Caco-2 (cell line): ENCODE results near the gene CLCF1. TPM values are rescaled to one million over a fixed set of nuclear protein-coding genes. Genes with fewer than 3 reads are reported as not detected.

Experiments
- BruUV-seq: library from RNA; stranded (reverse); fragments of 400-500 nt; replicated peaks from 2 replicates; lab custom pipeline; 2021; lab: Mats Ljungman, UMichigan
- CTCF ChIA-PET: fragments of 300-600 bp; sonication (Branson Sonifier 250); formaldehyde crosslinking; loops from one replicate; lab custom pipeline; 2022; ENCODE audit warnings: antibody characterized with exemption; lab: Charles Lee
- POLR2A ChIA-PET: fragments of 300-600 bp; sonication (Branson Sonifier 250); formaldehyde crosslinking; loops from one replicate; lab custom pipeline; 2022; ENCODE audit warnings: antibody characterized with exemption; lab: Charles Lee
- DNase-seq, 2 experiments: peaks; one replicate each; pipeline versions ENCODE4 v3.0.0 to v3.0.0-alpha.2; 2020 to 2022
- H3K27me3 ChIP-seq: replicated peaks from 2 replicates; pipeline ENCODE4 v1.6.0; 2011; ENCODE audit warnings: low read length; ENCODE audit not compliant: control insufficient read depth, insufficient read depth
- H3K36me3 ChIP-seq: 2 replicates; pipeline ENCODE4 v1.5.1; 2011; ENCODE audit warnings: low read length; ENCODE audit not compliant: control insufficient read depth, insufficient read depth
- H3K4me1 ChIP-seq: fragments of 250-450 bp; sonication (Bioruptor Pico); 2 replicates; pipeline ENCODE4 v1.5.1; 2020; ENCODE audit warnings: mild to moderate bottlenecking
- H3K4me3 ChIP-seq: 2 replicates; pipeline ENCODE4 v1.5.1; 2011; ENCODE audit warnings: low read depth, mild to moderate bottlenecking, control low read depth, low read length
- H3K9me3 ChIP-seq: fragments of 250-450 bp; sonication (Bioruptor Pico); 2 replicates; pipeline ENCODE4 v1.5.1; 2020; ENCODE audit warnings: mild to moderate bottlenecking, moderate library complexity
- H3K27ac Mint-ChIP-seq: one replicate; pipeline ENCODE4 v1.8.0; 2022; ENCODE audit warnings: mixed read lengths; ENCODE audit not compliant: unreplicated experiment
- H3K27me3 Mint-ChIP-seq: one replicate; pipeline ENCODE4 v1.8.0; 2022; ENCODE audit warnings: mixed read lengths; ENCODE audit not compliant: insufficient read depth, unreplicated experiment
- H3K36me3 Mint-ChIP-seq: one replicate; pipeline ENCODE4 v1.8.0; 2022; ENCODE audit warnings: mild to moderate bottlenecking, mixed read lengths; ENCODE audit not compliant: insufficient read depth, unreplicated experiment
- H3K4me1 Mint-ChIP-seq: one replicate; pipeline ENCODE4 v1.8.0; 2022; ENCODE audit warnings: low read depth, mixed read lengths; ENCODE audit not compliant: unreplicated experiment
- H3K4me3 Mint-ChIP-seq: one replicate; pipeline ENCODE4 v1.8.0; 2022; ENCODE audit warnings: mild to moderate bottlenecking, moderate library complexity, mixed read lengths; ENCODE audit not compliant: unreplicated experiment
- H3K9me3 Mint-ChIP-seq: one replicate; pipeline ENCODE4 v1.8.0; 2022; ENCODE audit warnings: mixed read lengths; ENCODE audit not compliant: unreplicated experiment
- intact Hi-C: fragments of 100-400 bp; cut with micrococcal nuclease; formaldehyde crosslinking; loops from one replicate; pipeline ENCODE4 v1.10.0; 2022; ENCODE audit not compliant: unreplicated experiment
- total RNA-seq: library from RNA; stranded (reverse); gene quantifications from 2 replicates; pipeline ENCODE4 v1.2.3, GENCODE V29; 2022
- TF ChIP-seq, protein P1 (sequence below), 2 experiments: fragments of 200-600 bp in 1 of 2; IDR thresholded peaks; 1 replicate in 1 of 2; 2 replicates in 1 of 2; pipeline versions ENCODE4 v1.5.1 to v1.8.0; 2011 to 2022; ENCODE audit warnings: antibody characterized with exemption in 1 of 2, control low read depth in 1 of 2, inconsistent platforms in 1 of 2, low read depth in 1 of 2, low read length in 1 of 2, mild to moderate bottlenecking in 1 of 2, moderate library complexity in 1 of 2; ENCODE audit not compliant: insufficient read depth in 1 of 2, severe bottlenecking in 1 of 2, unreplicated experiment in 1 of 2

The CLCF1 gene
- total RNA-seq, 1 experiment from 2014 or later = 4.5 TPM

GRCh38 chr11:67376873-67377808 lies 3.7 kb upstream of the CLCF1 start:
- TF ChIP-seq, protein P1, sequence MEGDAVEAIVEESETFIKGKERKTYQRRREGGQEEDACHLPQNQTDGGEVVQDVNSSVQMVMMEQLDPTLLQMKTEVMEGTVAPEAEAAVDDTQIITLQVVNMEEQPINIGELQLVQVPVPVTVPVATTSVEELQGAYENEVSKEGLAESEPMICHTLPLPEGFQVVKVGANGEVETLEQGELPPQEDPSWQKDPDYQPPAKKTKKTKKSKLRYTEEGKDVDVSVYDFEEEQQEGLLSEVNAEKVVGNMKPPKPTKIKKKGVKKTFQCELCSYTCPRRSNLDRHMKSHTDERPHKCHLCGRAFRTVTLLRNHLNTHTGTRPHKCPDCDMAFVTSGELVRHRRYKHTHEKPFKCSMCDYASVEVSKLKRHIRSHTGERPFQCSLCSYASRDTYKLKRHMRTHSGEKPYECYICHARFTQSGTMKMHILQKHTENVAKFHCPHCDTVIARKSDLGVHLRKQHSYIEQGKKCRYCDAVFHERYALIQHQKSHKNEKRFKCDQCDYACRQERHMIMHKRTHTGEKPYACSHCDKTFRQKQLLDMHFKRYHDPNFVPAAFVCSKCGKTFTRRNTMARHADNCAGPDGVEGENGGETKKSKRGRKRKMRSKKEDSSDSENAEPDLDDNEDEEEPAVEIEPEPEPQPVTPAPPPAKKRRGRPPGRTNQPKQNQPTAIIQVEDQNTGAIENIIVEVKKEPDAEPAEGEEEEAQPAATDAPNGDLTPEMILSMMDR (IDR thresholded peaks at IDR 0.05; ENCODE audit: insufficient read depth in 1 of 2, low read depth in 1 of 2, low read length in 1 of 2, severe bottlenecking in 1 of 2, unreplicated experiment in 1 of 2) = no peak
- peaks cover under 1% of the 10 kb centered on the region for H3K4me1 Mint-ChIP-seq
- Histone ChIP-seq H3K27me3 (no peaks in the 10 kb centered on the region), H3K9me3 (no peaks in the 10 kb centered on the region), H3K4me3 (no peak overlapping the region), H3K36me3 (no peaks in the 10 kb centered on the region), H3K4me1 (peaks cover 29% of the 10 kb centered on the region)
- H3K27me3 Mint-ChIP-seq = no peaks in the 10 kb centered on the region
- POLR2A ChIA-PET = interaction anchor here (1.1 kb wide), 1 partner anchor 15 kb away, joined by 4 read pairs; the partner anchor contains the start of gene RAD9A
- H3K4me3 Mint-ChIP-seq = no peak overlapping the region
- DNase-seq = no peak
- no peaks in the 10 kb centered on the region for H3K9me3 Mint-ChIP-seq
- no TSS peak for BruUV-seq
- intact Hi-C loops = no loop called here
- peaks cover 8% of the 10 kb centered on the region for H3K36me3 Mint-ChIP-seq
- H3K27ac Mint-ChIP-seq = no peak overlapping the region
- CTCF ChIA-PET = interaction anchor here (0.9 to 21.4 kb wide), 3 partner anchors 20 to 31 kb away, joined by 4 to 775 read pairs (median 8); partner anchors contain the start of genes POLD4 and PPP1CA

DNA sequence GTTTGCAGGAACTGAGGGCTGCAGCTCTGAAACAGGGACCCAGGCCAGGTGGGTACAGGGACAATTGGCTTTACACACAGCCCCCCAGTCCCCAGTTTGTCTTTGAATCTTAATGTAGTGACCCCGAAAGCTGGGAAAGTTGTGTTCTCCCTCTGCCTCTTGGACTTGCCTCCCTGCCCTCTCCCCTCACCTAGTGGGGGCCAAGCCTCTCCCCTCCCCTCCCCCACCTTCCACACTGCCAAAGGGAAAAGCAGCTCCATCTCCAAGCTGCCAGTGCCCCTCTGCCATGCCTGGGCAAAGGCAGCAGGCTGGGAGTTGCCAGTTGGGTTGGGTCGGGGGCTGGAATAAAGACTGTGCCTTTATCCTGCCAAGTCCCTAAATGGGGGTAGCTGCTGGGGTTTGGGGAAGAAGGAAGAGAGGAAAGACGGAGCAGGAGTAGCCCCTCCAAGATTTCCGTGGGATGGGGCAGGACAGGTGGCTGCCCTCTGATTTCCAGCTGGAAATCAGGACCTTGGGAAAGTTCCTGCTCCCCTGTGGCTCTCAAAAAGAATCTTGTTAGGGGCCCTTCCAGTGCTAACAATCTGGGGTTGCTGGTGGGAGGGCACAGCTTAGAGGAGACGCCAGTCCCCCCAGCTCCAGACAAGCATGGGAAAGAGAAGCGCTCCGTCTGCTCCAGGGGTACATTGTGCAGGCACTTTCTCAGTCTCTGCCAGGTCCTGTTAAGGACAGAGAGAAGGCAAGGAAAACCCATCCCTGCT lies 2.8 kb upstream of the CLCF1 start:
- Mint-ChIP-seq H3K27ac (no peak overlapping the region), H3K36me3 (peaks cover 8% of the 10 kb centered on the region), H3K4me1 (no peaks in the 10 kb centered on the region), H3K9me3 (no peaks in the 10 kb centered on the region), H3K27me3 (no peaks in the 10 kb centered on the region), H3K4me3 (no peak overlapping the region)
- CTCF ChIA-PET = interaction anchor here (0.9 to 21.4 kb wide), 4 partner anchors 13 to 31 kb away, joined by 3 to 775 read pairs (median 6); partner anchors contain the start of genes POLD4 and PPP1CA
- no peak for DNase-seq
- H3K4me3 ChIP-seq = no peak overlapping the region
- TF ChIP-seq, protein P1 (IDR thresholded peaks at IDR 0.05; ENCODE audit: insufficient read depth in 1 of 2, low read depth in 1 of 2, low read length in 1 of 2, severe bottlenecking in 1 of 2, unreplicated experiment in 1 of 2) = no peak
- intact Hi-C loops = no loop called here
- no peaks in the 10 kb centered on the region for H3K36me3 ChIP-seq
- no TSS peak for BruUV-seq
- peaks cover 38% of the 10 kb centered on the region for H3K4me1 ChIP-seq
- H3K9me3 ChIP-seq = no peaks in the 10 kb centered on the region
- H3K27me3 ChIP-seq = no peaks in the 10 kb centered on the region
- POLR2A ChIA-PET = interaction anchor here (1.1 kb wide), 1 partner anchor 16 kb away, joined by 4 read pairs; the partner anchor contains the start of gene RAD9A
